Dedifferentiated amniotic fluid mesenchymal stem cell (primary cell): ENCODE data around the gene CDK5RAP2.
"Not testable (repeated sequence)": the region's sequence is repeated elsewhere in the genome, so short reads cannot be mapped to it uniquely, and the experiment has no call there.

ENCODE experiments used
- DNase-seq: peaks from one replicate; pipeline ENCODE4 v3.0.0-alpha.2; 2016; ENCODE audit errors: extremely low spot score

The CDK5RAP2 gene

GRCh38 chr9:120580051-120580896 is at the start of gene CDK5RAP2:
Gene CDK5RAP2, minus strand, starts transcription at chr9:120580167. Its CDS starts 189 bp downstream, at chr9:120579978.
- DNase-seq, result peak; percentile 98

GRCh38 chr9:120628925-120629497 is 49.0 kb upstream of the CDK5RAP2 start:
- not testable (repeated sequence) for DNase-seq

- DNase-seq, result no peak
Measured at GRCh38 chr9:120628207-120628924, 48.4 kb upstream of the CDK5RAP2 start.

GRCh38 chr9:120627073-120627472 is 47.1 kb upstream of the CDK5RAP2 start:
- DNase-seq, result no peak

GRCh38 chr9:120626512-120626911 is 46.5 kb upstream of the CDK5RAP2 start:
- no peak for DNase-seq

- no peak for DNase-seq
Measured at GRCh38 chr9:120625222-120625621, 45.3 kb upstream of the CDK5RAP2 start.

- no peak for DNase-seq
Measured at GRCh38 chr9:120622790-120623189, 42.8 kb upstream of the CDK5RAP2 start.

- no peak for DNase-seq
Measured at GRCh38 chr9:120621941-120622340, 42.0 kb upstream of the CDK5RAP2 start.

- peak; percentile 77 for DNase-seq
Measured at GRCh38 chr9:120619751-120620655, 40.0 kb upstream of the CDK5RAP2 start.

- DNase-seq, result no peak
Measured at GRCh38 chr9:120616966-120617935, 37.3 kb upstream of the CDK5RAP2 start.

- DNase-seq, result no peak
Measured at GRCh38 chr9:120612218-120612617, 32.3 kb upstream of the CDK5RAP2 start.

GRCh38 chr9:120611690-120612068 is 31.7 kb upstream of the CDK5RAP2 start:
- no peak for DNase-seq

GRCh38 chr9:120610975-120611689 is 31.2 kb upstream of the CDK5RAP2 start:
- DNase-seq, result no peak

GRCh38 chr9:120609636-120610035 is 29.7 kb upstream of the CDK5RAP2 start:
- no peak for DNase-seq

GRCh38 chr9:120608421-120608820 is 28.5 kb upstream of the CDK5RAP2 start:
- DNase-seq, result no peak

GRCh38 chr9:120603591-120603990 is 23.6 kb upstream of the CDK5RAP2 start:
- DNase-seq, result no peak

GRCh38 chr9:120603010-120603409 is 23.0 kb upstream of the CDK5RAP2 start:
- DNase-seq, result no peak

- no peak for DNase-seq
Measured at GRCh38 chr9:120593955-120594277, 13.9 kb upstream of the CDK5RAP2 start.

- no peak for DNase-seq
Measured at GRCh38 chr9:120593250-120593954, 13.4 kb upstream of the CDK5RAP2 start.
